Large intestine (tissue), 3 donors: ENCODE measurements around the gene OCLN. TPM values are rescaled to one million over a fixed set of nuclear protein-coding genes. Genes with fewer than 3 reads are reported as not detected.
"Not testable (repeated sequence)": the region's sequence is repeated elsewhere in the genome, so short reads cannot be mapped to it uniquely, and the experiment has no call there.

Experiments
- DNase-seq, 2 donors: peaks; one replicate each; pipeline versions ENCODE4 v3.0.0 to v3.0.0-alpha.2; 2013
- H3K27ac ChIP-seq: one replicate; pipeline ENCODE4 v1.5.1; 2013; ENCODE audit warnings: low read length
- H3K27me3 ChIP-seq: 2 replicates; pipeline ENCODE4 v1.6.1; 2013; ENCODE audit warnings: low read length; ENCODE audit not compliant: control insufficient read depth, insufficient read depth
- H3K36me3 ChIP-seq: 2 replicates; pipeline ENCODE4 v1.6.1; 2013; ENCODE audit warnings: low read length; ENCODE audit not compliant: control insufficient read depth, insufficient read depth
- H3K4me1 ChIP-seq: one replicate; pipeline ENCODE4 v1.6.1; 2013; ENCODE audit warnings: low read length; ENCODE audit not compliant: control insufficient read depth, insufficient read depth
- H3K4me3 ChIP-seq: one replicate; pipeline ENCODE4 v1.5.1; 2013; ENCODE audit warnings: low read length
- H3K9me3 ChIP-seq: one replicate; pipeline ENCODE4 v1.6.1; 2013; ENCODE audit warnings: mild to moderate bottlenecking, low read depth, low read length, moderate library complexity; ENCODE audit not compliant: control insufficient read depth
- WGBS: methylation state at CpG from one replicate; pipeline ENCODE4 v1.1.5; 2013; ENCODE audit warnings: low lambda C conversion rate; ENCODE audit not compliant: insufficient coverage; 5-methylcytosine and 5-hydroxymethylcytosine counted together
- polyA plus RNA-seq: library from polyadenylated mRNA; unstranded; fragments of 120-200 nt; gene quantifications from one replicate; pipeline ENCODE4 v1.2.1, GENCODE V29; 2013

Gene OCLN
- polyA plus RNA-seq, 1 donor: 85.5 TPM

- H3K36me3 ChIP-seq, H3K4me1 ChIP-seq, DNase-seq, H3K27me3 ChIP-seq, H3K27ac ChIP-seq, H3K9me3 ChIP-seq, H3K4me3 ChIP-seq: not testable (repeated sequence)
- WGBS: no CpG with 5 or more reads among the region's 3 CpGs
These were observed 50.4 kb downstream of the OCLN start for GRCh38 chr5:69542838-69543618.

- H3K4me1 ChIP-seq, H3K27me3 ChIP-seq, H3K27ac ChIP-seq, H3K9me3 ChIP-seq, H3K4me3 ChIP-seq, H3K36me3 ChIP-seq, DNase-seq: not testable (repeated sequence)
- WGBS: no CpG with 5 or more reads among the region's 7 CpGs
These were observed 52.0 kb downstream of the OCLN start for GRCh38 chr5:69544602-69545001.

GRCh38 chr5:69559908-69560330 lies 67.3 kb downstream of the OCLN start, which contains the start of gene GTF2H2C:
Gene GTF2H2C, plus strand, starts transcription at chr5:69560191. Its CDS starts 4,942 bp downstream, at chr5:69565133.
- H3K27me3 ChIP-seq, H3K9me3 ChIP-seq, H3K36me3 ChIP-seq, H3K4me1 ChIP-seq: not testable (repeated sequence)
- peak; percentile 60 to 84 for DNase-seq
- H3K27ac ChIP-seq: peak within 1 kb of the TSS; percentile 80
- peak within 1 kb of the TSS; percentile 43 for H3K4me3 ChIP-seq
- no CpG with 5 or more reads among the region's 40 CpGs for WGBS

- no CpG with 5 or more reads among the region's 31 CpGs for WGBS
- H3K4me1 ChIP-seq, H3K36me3 ChIP-seq, H3K27me3 ChIP-seq, H3K9me3 ChIP-seq: not testable (repeated sequence)
- H3K27ac ChIP-seq: peak overlapping the region; percentile 60
- peak in 1 of 2 donors; percentile 1 for DNase-seq
- peak overlapping the region; percentile 37 for H3K4me3 ChIP-seq
These were observed 68.2 kb downstream of the OCLN start for GRCh38 chr5:69560587-69561431.

- H3K4me1 ChIP-seq, H3K4me3 ChIP-seq, H3K36me3 ChIP-seq, H3K9me3 ChIP-seq, H3K27me3 ChIP-seq, H3K27ac ChIP-seq: not testable (repeated sequence)
- WGBS: 43% methylated on average over 1 of the region's 2 CpGs
- peak in 1 of 2 donors; percentile 3 for DNase-seq
These were observed 73.6 kb downstream of the OCLN start for GRCh38 chr5:69566172-69566571.

GRCh38 chr5:69568072-69568471 lies 75.5 kb downstream of the OCLN start:
- DNase-seq: peak in 1 of 2 donors; percentile 2
- WGBS: no CpG with 5 or more reads among the region's 2 CpGs
- not testable (repeated sequence) for H3K27ac ChIP-seq, H3K36me3 ChIP-seq, H3K27me3 ChIP-seq, H3K4me1 ChIP-seq, H3K4me3 ChIP-seq, H3K9me3 ChIP-seq

GRCh38 chr5:69583356-69583755 lies 90.8 kb downstream of the OCLN start:
- not testable (repeated sequence) for DNase-seq, H3K27me3 ChIP-seq, H3K36me3 ChIP-seq, H3K9me3 ChIP-seq, H3K27ac ChIP-seq, H3K4me1 ChIP-seq, H3K4me3 ChIP-seq
- WGBS: no CpG with 5 or more reads among the region's 2 CpGs

GRCh38 chr5:69596114-69596840 lies 103.7 kb downstream of the OCLN start:
- WGBS: no CpG with 5 or more reads among the region's 7 CpGs
- H3K27ac ChIP-seq, H3K36me3 ChIP-seq, DNase-seq, H3K27me3 ChIP-seq, H3K9me3 ChIP-seq, H3K4me1 ChIP-seq, H3K4me3 ChIP-seq: not testable (repeated sequence)

GRCh38 chr5:69601947-69602346 lies 109.4 kb downstream of the OCLN start:
- WGBS: no CpG with 5 or more reads among the region's 6 CpGs
- not testable (repeated sequence) for H3K36me3 ChIP-seq, H3K4me1 ChIP-seq, H3K27me3 ChIP-seq, H3K4me3 ChIP-seq, DNase-seq, H3K9me3 ChIP-seq
- H3K27ac ChIP-seq: peak overlapping the region; percentile 45

- H3K9me3 ChIP-seq, H3K27ac ChIP-seq, H3K4me3 ChIP-seq, H3K27me3 ChIP-seq, H3K4me1 ChIP-seq, DNase-seq, H3K36me3 ChIP-seq: not testable (repeated sequence)
- no CpG with 5 or more reads among the region's 6 CpGs for WGBS
These were observed 114.2 kb downstream of the OCLN start for GRCh38 chr5:69606839-69607238.
